Measurements from ENCODE around the gene FGF12.

Gene FGF12

DNA sequence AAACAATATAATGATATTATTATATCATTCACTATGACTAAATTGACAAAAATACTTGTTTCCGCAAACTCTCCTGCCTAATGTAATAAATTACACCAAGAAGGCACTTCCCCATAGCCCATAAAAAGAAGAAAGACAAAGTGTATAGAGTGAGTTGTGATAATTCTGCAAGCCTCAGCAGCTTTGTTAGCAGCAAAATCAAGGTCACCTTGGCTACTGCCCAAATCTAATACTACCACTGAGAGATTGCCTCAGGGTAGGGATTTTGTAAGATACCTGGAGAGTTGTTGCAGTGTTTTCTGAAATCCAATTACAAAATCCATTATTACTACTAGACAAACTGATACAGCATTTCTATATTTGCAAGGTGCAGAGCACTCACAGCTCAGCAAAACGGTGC is 503.5 kb downstream of the FGF12 start:
- DNase-seq (ENCODE audit: extremely low spot score), result no peak
- ChIA-PET POLR2A (no interaction called here), CTCF (interaction anchor here (1.0 to 1.2 kb wide), 2 partner anchors 9 to 18 kb away, joined by 3 to 4 read pairs; no protein-coding TSS in a partner anchor)
- TF ChIP-seq, protein P1, sequence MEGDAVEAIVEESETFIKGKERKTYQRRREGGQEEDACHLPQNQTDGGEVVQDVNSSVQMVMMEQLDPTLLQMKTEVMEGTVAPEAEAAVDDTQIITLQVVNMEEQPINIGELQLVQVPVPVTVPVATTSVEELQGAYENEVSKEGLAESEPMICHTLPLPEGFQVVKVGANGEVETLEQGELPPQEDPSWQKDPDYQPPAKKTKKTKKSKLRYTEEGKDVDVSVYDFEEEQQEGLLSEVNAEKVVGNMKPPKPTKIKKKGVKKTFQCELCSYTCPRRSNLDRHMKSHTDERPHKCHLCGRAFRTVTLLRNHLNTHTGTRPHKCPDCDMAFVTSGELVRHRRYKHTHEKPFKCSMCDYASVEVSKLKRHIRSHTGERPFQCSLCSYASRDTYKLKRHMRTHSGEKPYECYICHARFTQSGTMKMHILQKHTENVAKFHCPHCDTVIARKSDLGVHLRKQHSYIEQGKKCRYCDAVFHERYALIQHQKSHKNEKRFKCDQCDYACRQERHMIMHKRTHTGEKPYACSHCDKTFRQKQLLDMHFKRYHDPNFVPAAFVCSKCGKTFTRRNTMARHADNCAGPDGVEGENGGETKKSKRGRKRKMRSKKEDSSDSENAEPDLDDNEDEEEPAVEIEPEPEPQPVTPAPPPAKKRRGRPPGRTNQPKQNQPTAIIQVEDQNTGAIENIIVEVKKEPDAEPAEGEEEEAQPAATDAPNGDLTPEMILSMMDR (IDR thresholded peaks at IDR 0.05; ENCODE audit: control extremely low read depth, extremely low read depth, low read depth, missing control alignments), result no peak

DNA sequence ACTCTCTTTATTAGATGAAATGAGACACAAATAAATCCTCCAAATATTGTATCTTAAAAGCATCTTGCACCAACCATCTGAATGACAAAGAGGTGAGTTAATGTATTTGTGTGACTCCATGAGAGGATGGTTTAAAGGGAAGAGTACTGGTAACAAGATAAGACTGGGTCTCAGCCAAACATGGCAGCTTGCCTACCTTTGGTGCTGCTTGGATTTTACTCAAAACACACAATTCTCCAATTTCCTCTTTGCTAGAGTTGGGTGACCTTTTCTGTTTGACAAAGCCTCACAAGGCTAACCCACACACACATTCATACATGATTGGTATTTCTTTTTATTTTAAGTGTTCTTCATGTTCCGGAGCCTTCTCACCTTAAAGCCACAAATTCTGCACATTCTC is 506.4 kb downstream of the FGF12 start:
- ChIA-PET POLR2A (no interaction called here), CTCF (no interaction called here)
- TF ChIP-seq, protein P1 (IDR thresholded peaks at IDR 0.05; ENCODE audit: control extremely low read depth, extremely low read depth, low read depth, missing control alignments), result no peak
- no peak for DNase-seq (ENCODE audit: extremely low spot score)

DNA sequence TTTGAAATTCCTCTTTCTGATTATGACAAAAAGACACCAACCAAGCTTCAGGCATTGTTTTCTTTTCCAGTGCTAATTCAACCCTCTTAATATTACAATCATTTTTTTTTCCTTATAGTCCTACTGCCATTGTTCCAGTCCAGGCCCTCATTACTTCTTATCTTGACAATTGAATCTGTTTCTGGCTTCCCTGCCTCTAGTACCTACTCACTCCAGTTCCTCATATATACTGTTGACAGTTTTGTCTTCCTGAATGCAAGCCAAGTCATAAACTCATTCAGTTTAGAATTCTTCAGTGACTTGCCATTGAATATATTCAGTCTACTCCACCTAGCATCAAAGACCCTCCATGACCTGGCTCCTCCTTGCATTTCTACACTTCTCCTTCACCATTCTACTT is 507.4 kb downstream of the FGF12 start:
- ChIA-PET CTCF (interaction anchor here (0.9 to 1.6 kb wide), 2 partner anchors 10 to 51 kb away, joined by 3 to 5 read pairs; no protein-coding TSS in a partner anchor), POLR2A (no interaction called here)
- DNase-seq (ENCODE audit: extremely low spot score), result no peak
- TF ChIP-seq, protein P1 (IDR thresholded peaks at IDR 0.05; ENCODE audit: control extremely low read depth, extremely low read depth, low read depth, missing control alignments), result no peak

DNA sequence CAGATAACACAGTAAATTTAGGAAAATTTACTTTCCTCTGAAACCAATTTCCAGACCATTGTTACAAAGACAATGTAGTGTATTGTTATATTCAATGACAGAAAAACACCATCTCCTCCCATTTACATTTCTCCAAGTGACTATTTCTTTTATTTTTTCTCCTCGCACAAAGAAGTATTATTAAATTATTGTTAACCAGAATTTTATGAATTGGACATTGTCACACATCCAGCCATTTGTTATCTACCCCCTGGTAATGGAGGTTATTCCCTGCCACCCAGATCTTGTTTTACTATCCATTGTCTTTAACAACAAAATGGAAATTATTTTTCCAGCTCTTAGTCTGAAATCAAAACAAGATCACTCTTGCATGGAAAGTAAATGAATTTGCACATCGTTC is 511.3 kb downstream of the FGF12 start:
- DNase-seq (ENCODE audit: extremely low spot score), result no peak
- TF ChIP-seq, protein P1 (IDR thresholded peaks at IDR 0.05; ENCODE audit: control extremely low read depth, extremely low read depth, low read depth, missing control alignments), result no peak
- ChIA-PET POLR2A (no interaction called here), CTCF (interaction anchor here (1.0 to 1.7 kb wide), 2 partner anchors 29 to 33 kb away, joined by 3 to 4 read pairs; no protein-coding TSS in a partner anchor)

DNA sequence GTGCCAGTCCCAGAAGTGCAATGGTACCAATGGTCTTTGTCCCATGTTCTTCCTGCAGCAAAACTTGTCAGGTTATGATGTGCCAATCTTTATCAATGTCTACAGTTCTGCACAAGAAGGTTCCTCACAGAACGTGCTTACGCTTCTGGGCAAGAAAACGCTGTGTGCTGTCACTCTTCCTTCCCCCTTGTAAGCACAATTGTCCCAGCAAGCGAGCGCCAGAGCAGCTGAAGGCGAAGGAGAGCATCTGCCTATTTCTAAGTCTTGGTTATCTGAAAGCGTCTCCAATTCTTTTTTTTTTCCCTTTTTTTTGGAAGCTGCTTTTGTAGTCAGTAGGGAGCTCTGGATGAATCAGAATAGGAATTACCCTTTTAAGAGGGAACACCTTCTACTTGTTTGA is 514.4 kb downstream of the FGF12 start:
- TF ChIP-seq, protein P1 (IDR thresholded peaks at IDR 0.05; ENCODE audit: control extremely low read depth, extremely low read depth, low read depth, missing control alignments), result no peak
- no peak for DNase-seq (ENCODE audit: extremely low spot score)
- ChIA-PET CTCF (interaction anchor here (0.7 to 2.7 kb wide), 7 partner anchors 7 to 232 kb away, joined by 3 to 10 read pairs (median 4); no protein-coding TSS in a partner anchor), POLR2A (no interaction called here)

DNA sequence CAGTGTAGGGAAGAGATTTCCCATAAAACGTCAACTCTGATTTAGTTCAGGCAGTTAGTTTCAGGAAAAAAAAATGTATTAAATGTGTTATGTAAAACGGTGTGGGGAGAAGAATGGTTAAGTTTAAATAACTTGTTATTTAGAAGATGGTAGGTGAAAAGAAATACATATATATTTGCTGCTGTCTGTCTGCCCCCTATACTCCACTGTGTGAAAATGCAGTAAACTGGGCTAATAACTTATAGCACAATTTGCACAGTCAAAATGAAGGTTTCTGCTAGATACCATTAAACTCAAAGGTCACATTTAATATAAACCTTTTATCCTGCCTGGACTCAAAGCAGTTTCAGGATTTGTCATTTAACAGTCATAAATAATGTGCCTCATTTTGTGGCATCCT is 515.0 kb downstream of the FGF12 start:
- TF ChIP-seq, protein P1 (IDR thresholded peaks at IDR 0.05; ENCODE audit: control extremely low read depth, extremely low read depth, low read depth, missing control alignments), result peak; percentile 31
- no peak for DNase-seq (ENCODE audit: extremely low spot score)
- CTCF ChIA-PET, result interaction anchor here (0.9 to 2.7 kb wide), 4 partner anchors 9 to 40 kb away, joined by 3 to 10 read pairs (median 6); no protein-coding TSS in a partner anchor
- POLR2A ChIA-PET, result no interaction called here

Measured in GM10248 (cell line).